SK-MEL-5 (cell line): ENCODE results near the gene GLI1. TPM values are rescaled to one million over a fixed set of nuclear protein-coding genes. Genes with fewer than 3 reads are reported as not detected.
"Not testable (repeated sequence)": the region's sequence is repeated elsewhere in the genome, so short reads cannot be mapped to it uniquely, and the experiment has no call there.

ENCODE experiments used
- DNase-seq: peaks from one replicate; pipeline ENCODE4 v3.0.0-alpha.2; 2016; ENCODE audit warnings: low read depth, low spot score
- in situ Hi-C: cut with HindIII; loops from 2 replicates; pipeline ENCODE4 v1.10.0; 2016; ENCODE audit warnings: low sequenced_read_pairs, high pct_unique_total_duplicates, low pct_unique_long_range_greater_than_20kb
- total RNA-seq: library from RNA; depleted of rRNA; stranded (reverse); fragments of >200 nt; shearing (Covaris generic); gene quantifications from 2 replicates; pipeline ENCODE4 v1.2.3, GENCODE V29; 2014

Gene GLI1
- total RNA-seq, 1 experiment from 2014 or later, result 0.16 TPM

DNA sequence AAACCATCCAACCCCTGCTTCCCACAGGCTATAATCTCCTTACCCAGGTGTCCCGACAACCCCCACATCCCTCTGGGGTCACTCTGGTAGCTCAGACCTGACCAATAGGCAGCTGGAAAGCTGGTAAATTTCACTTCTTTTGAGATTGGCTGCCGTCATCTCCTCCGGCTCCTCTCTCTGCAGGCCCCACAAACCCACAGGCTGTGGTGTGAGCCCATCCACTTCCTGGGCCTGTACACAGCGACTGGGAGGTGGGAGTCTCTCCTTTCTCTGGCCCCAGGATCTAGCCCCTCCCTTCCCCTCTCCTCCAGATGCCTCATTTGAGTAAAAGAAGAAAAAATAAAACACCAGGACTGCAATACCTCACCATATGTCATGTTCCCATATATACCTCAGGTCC, 24.3 kb upstream of the GLI1 start:
- in situ Hi-C loops, result no loop called here

DNA sequence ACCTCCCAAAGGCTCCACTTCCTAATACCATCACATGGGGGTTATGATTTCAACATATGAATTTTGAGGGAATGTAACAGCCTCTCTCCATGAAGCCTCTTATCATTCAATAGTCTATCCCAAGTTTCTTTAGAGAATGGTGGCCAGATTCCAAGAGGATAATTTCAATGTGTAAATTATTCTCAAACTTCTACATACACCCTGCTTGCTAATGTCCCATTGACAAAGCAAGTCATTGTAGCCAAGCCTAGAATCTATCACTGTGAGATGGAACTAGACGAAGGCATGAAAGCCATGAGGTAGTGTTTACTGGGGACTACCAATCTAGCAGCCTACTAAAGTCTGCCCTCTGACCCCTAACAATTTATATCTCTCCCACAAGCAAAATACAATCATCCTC, 21.2 kb upstream of the GLI1 start:
- no peak for DNase-seq
- in situ Hi-C loops, result no loop called here

More for the DNA sequence above, 24.3 kb upstream of the GLI1 start:
- no peak for DNase-seq

DNA sequence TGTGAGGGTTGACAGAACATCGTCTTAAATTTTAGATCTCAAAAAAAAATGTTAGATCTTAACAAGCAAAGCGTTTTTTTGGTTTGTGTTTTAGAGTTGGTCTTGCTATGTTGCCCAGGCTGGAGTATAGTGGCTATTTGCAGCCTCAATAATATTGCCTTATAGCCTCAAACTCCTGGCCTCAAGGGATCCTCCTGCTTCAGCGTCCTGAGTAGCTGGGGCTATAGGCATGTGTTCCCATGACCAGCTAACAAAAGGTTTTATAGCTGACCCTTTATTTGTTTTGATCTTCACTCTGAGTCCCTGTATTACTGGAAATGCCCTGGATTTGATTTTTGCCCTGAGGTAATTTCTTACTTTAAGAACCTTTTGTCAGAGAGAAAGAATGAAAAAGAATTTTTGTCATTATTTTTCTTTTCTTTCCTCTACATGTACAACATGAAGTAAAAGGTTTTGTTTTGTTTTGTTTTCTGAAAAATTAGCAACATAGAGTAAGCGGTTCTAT, 19.8 kb upstream of the GLI1 start:
- in situ Hi-C loops, result no loop called here
- peak; percentile 41 for DNase-seq

DNA sequence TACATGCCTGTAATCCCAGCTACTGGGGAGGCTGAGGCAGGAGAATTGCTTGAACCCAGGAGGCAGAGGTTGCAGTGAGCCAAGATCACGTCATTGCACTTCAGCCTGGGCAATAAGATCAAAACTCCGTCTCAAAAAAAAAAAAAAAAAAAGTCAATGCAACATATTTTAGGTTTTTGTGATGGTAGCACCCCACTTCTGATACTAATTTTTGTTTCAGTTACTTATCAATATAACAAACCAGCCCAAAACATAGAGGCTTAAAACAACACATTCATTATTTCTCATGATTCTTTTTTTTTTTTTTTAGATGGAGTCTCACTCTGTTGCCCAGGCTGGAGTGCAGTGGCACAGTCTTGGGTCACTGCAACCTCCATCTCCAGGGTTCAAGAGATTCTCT, 18.2 kb upstream of the GLI1 start:
- in situ Hi-C loops, DNase-seq: not testable (repeated sequence)

DNA sequence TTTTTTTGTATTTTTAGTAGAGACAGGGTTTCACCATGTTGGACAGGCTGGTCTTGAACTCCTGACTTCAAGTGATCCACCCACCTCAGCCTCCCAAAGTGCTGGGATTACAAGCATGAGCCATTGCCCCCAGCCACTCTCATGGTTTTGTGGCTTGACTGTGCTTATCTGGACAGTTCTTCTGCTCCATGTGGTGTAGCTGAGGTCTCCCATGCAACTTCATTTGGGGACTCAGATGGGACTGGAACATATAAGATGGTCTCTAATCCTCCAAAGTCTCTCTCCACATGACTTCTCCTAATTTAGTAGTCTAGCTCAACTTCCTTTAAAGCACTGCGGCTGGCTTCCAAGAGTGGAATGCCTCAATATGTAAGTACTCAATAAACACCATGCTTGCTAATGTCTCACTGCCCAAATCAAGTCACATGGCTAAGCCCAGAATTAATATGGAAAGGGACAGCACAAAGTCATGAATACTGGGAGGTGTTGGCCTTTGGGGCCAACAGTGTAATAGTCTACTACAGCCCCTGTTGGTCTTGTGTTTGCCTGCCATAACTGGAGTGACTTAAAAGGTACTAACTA, 17.6 kb upstream of the GLI1 start:
- DNase-seq, result no peak
- in situ Hi-C loops, result no loop called here

DNA sequence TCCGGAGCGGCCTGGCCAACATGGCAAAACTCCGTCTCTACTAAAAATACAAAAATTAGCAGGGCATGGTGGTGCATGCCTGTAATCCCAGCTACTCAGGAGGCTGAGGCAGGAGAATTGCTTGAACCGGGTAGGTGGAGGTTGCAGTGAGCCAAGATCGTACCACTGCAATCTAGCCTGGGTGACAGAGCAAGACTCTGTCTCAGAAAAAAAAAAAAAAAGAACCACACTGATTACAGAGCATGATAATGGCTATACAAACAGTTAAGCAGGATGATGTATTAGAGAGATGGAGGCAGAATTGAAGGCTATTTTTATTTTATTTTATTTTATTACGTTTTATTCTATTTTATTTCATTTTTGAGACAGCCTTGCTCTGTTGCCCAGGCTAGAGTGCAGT, 15.2 kb upstream of the GLI1 start:
- in situ Hi-C loops, DNase-seq: not testable (repeated sequence)

DNA sequence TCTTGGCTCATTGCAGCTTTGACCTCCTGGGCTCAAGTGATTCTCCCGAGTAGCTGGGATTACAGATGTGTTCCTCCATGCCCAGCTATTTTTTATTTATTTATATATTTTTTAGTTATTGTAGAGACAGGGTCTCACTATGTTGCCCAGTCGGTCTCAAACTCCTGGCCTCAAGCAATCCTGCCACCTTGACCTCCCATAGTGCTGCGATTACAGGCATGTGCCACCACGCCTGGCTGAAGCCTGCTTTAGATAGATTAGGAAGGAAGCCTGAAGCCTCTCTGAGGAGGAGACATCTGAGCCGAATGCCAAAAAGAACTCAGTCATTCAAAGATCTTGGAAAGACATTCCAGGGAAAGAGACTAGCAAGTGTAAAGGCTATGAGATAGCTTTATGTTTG, 14.8 kb upstream of the GLI1 start:
- DNase-seq, result no peak
- in situ Hi-C loops, result no loop called here

DNA sequence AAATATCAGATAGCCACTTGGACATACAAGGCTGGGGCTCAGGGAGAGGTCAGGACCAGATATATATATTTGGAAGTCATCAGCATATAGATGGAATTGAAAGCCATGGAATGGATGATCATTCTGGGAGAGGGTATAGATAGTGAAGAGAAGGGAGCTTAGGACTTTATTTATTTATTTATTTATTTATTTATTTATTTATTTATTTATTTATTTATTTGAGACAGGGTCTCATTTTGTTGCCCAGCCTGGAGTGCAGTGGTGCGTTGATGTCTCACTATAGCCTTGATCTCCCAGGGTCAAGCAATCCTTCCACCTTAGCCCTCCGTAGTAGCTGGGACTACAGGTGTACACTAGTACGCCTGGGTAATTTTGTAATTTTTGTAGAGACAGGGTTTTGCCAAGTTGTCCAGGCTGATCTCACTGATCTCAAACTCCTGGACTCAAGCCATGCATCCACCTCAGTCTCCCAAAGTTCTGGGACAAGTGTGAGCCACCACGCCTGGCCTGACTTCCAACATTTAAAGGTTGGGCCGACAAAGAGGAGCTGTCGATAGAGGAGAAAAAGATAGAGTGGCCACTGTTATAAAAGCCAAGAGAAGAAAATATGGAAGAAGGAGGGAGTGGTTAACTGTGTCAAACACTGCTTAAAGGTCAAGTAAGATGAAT, 13.2 kb upstream of the GLI1 start:
- DNase-seq, result no peak
- in situ Hi-C loops, result no loop called here

DNA sequence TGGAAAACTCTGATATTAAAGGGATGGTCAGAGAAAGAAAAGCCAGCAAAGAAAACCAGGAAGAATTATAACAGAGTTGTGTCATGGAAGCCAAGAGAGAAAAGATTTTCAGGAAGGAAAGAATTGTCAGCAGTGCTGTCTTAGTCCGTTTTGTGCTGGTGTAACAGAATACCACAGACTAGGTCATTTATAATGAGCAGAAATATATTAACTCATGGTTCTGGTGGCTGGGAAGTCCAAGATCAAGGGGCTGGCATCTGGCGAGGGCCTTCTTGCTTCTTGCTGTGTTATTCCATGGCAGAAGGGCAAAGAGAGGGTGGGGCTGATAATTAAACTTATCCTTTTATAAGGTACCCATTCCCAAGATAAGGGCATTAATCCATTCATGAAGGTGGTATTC, 10.9 kb upstream of the GLI1 start:
- in situ Hi-C loops, result no loop called here
- DNase-seq, result no peak

DNA sequence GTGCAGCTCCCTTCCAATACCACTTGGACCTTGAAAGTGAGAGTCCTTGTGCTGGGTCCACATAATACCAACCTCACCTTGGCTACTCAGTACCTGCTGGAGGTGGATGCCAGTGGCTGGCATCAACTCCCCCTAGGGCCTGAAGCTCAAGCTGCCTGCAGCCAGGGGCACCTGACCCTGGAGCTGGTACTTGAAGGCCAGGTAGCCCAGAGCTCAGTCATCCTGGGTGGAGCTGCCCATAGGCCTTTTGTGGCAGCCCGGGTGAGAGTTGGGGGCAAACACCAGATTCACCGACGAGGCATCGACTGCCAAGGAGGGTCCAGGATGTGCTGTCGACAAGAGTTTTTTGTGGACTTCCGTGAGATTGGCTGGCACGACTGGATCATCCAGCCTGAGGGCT, 10.2 kb upstream of the GLI1 start:
- DNase-seq, result no peak
- in situ Hi-C loops, result no loop called here

DNA sequence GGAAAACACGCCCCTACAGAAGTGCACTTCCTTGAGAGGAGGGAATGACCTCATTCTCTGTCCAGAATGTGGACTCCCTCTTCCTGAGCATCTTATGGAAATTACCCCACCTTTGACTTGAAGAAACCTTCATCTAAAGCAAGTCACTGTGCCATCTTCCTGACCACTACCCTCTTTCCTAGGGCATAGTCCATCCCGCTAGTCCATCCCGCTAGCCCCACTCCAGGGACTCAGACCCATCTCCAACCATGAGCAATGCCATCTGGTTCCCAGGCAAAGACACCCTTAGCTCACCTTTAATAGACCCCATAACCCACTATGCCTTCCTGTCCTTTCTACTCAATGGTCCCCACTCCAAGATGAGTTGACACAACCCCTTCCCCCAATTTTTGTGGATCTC, 9.5 kb upstream of the GLI1 start:
- in situ Hi-C loops, result no loop called here
- no peak for DNase-seq

DNA sequence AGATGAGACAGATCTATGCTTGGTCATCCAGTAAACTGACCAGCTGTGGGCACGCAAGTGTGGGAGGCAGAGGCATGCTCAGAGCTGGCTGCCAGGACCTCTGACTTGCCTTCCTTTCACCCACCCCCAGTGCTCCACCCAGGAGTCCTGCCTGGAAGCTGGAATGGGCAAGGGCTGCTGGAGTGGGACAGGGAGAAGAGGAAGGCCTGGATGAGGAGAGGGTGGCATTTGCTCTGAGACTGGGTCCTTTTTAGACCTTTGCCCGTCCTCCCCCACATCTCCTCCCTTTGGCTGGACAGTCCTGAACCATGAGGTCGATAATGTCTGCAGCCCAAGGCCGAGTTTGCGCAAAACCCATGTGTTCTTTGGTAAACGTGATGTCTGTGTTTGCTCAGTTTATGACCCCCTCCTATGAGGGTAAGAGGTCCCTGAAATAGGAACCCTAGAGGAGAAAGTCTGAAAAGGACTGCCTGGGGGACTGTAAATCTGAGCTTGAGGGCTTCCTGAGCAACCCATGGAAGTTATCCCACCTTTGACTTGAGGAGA, 8.3 kb upstream of the GLI1 start:
- in situ Hi-C loops, result no loop called here

DNA sequence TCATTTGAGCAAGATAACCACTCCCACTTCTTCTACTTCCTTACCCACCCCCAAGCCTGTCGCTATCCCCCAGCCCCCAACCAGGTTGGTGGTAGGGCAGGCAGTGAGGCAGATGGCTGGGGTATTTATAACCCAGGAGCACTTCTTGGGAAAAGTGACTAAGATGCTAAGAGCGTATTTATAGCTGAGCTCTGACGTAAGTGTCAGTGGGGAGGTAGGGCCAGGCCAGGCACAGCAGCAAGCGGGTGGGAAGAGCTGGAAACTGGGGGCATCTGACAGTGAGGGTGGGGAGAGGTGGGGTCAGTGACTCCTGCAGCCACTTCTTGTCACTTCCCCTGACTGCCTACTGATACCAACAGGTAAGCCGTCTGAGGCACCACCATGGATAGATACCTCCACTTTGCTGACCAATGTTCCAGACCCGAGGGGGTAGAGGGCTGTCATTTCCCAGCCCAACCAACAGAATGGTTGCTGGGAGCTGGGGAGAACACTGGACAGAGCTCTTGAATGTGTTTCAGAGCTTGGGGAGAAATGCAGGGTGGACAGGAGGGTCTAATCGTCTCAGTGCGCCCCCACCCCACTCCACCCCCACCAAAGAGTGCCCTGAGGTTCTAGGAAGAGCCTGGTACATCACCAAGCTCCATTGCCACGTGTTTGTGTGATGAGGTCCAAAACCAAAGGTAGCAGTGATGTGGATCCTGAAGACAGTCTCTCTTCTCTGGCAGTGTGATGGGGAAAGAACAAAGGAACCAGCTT, 7.2 kb upstream of the GLI1 start:
- in situ Hi-C loops, result no loop called here
- DNase-seq, result no peak

More for the DNA sequence above, 8.3 kb upstream of the GLI1 start:
- DNase-seq, result no peak

DNA sequence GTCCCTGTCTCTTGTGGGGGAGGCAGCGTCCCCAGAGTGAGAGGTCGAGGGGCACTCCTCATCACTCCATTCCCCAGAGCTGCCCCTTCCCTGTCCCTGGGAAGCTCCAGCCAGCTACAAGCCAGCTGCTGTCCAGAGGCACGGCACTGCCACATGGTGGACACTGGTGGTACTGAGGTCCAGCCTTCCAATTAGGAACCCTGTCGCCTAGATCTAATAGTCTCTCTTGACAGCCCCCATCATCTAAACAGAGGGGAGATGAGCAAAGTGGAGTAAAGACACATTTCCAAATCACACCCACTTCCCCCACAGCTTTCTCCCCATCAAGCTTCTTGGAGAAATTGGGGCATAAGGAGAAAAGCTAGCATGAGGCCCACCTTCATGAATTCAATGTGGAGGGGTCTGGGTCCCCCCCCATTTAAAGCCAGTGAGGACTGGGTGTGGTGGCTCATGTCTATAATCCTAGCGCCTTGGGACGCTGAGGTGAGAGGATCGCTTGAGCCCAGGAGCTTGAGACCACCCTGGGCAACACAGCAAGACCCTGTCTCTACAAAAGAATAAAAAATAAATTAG, 6.6 kb upstream of the GLI1 start:
- DNase-seq, result peak; percentile 83
- in situ Hi-C loops, result no loop called here

DNA sequence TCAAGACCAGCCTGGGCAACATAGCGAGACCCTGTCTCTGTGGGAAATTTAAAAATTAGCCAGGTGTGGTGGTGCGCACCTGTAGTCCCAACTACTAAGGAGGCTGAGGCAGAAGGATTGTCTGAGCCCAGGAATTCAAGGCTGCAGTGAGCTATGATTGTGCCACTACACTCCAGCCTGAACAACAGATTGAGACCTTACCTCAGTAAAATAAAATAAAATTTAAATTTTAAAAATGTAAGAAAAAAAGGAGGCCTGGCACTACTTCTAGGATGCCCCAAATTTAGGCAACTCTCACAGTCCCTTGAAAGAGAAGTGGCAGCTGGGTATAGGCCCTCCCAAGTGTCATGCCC, 5.4 kb upstream of the GLI1 start:
- in situ Hi-C loops, result no loop called here

DNA sequence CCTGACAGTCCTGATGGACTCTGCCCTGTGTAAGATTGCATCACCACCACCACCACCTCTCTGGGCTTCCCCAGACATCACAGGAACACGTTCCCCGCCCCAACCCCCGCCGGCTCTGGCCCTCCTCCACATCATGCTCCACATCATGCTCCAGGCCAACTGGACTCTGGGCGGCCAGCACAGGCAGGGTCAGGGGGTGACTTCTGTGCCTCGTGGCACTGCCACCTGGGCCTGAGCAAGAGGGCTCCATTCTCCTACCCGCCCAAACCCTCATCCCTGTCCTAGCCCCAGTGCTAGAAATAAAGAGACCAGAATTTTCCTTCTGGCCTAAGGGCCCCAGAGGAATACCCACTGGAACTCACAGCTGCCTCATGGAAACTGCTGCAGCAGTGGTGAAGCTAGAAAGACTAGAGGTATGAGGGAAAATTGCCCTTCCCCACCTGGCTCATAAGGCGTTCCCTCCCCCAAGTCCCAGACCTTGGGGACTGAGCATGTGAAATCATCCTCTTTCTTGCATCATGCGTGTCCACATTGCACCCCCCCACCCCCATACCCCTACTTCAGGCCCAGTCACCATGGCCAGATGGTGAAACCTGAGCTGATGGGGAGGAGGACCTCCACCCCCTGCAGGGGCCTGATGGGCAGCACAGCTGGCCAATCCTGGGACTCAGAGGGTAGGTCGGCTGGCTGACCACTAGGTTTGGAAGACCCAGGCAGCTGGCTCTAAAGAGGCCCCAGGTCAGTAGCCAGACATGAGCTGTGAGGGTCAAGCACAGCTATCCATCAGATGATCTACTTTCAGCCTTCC, 4.8 kb upstream of the GLI1 start, which contains the start of gene INHBE:
Gene INHBE (plus strand): TSS at position 742 of the 808 bp plus-strand sequence. CDS start 230 bp downstream, outside the sequence.
- DNase-seq, result no peak
- in situ Hi-C loops, result no loop called here

More for the DNA sequence above, 5.4 kb upstream of the GLI1 start:
- no peak for DNase-seq

DNA sequence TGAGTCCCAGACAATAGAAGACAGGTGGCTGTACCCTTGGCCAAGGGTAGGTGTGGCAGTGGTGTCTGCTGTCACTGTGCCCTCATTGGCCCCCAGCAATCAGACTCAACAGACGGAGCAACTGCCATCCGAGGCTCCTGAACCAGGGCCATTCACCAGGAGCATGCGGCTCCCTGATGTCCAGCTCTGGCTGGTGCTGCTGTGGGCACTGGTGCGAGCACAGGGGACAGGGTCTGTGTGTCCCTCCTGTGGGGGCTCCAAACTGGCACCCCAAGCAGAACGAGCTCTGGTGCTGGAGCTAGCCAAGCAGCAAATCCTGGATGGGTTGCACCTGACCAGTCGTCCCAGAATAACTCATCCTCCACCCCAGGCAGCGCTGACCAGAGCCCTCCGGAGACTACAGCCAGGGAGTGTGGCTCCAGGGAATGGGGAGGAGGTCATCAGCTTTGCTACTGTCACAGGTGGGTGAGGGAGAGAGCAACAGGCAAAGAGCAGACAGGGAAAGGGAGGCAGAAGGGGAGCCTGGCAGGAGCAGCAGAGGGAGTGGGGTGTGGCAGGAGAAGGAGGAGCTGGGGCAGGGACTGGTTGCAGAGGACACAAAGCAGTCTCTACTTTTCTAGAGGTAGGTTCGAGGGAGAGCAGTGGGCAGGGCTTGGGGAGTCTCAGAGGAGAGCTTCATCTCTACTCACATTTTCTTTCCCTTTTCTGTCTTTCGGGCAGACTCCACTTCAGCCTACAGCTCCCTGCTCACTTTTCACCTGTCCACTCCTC, 4.0 kb upstream of the GLI1 start:
- DNase-seq, result no peak
- in situ Hi-C loops, result no loop called here
